Activated effector memory CD4-positive, alpha-beta T cell treated with anti-CD3 and anti-CD28 coated beads, Interleukin-2, amount 50 U/mL, for 16 hours (primary cell): Measurements from ENCODE around the gene FGD5.

Experiments
- DNase-seq: peaks from one replicate; pipeline ENCODE4 v3.0.0-alpha.2; 2020

The FGD5 gene

GRCh38 chr3:14907043-14907966 lies 88.5 kb downstream of the FGD5 start:
- peak; percentile 43 for DNase-seq

GRCh38 chr3:14909250-14909649 lies 90.5 kb downstream of the FGD5 start:
- no peak for DNase-seq

GRCh38 chr3:14911651-14912050 lies 92.9 kb downstream of the FGD5 start:
- DNase-seq, result peak; percentile 37

GRCh38 chr3:14913071-14913925 lies 94.5 kb downstream of the FGD5 start:
- peak; percentile 51 for DNase-seq

GRCh38 chr3:14913926-14914778 lies 95.4 kb downstream of the FGD5 start:
- DNase-seq, result peak; percentile 42

- DNase-seq, result peak; percentile 42
Measured at GRCh38 chr3:14914779-14915117, 96.0 kb downstream of the FGD5 start.

GRCh38 chr3:14915636-14916222 lies 97.0 kb downstream of the FGD5 start:
- peak; percentile 66 for DNase-seq

- peak; percentile 54 for DNase-seq
Measured at GRCh38 chr3:14918356-14918860, 99.6 kb downstream of the FGD5 start.

- DNase-seq, result peak; percentile 59
Measured at GRCh38 chr3:14920536-14920935, 101.8 kb downstream of the FGD5 start.

GRCh38 chr3:14921034-14921616 lies 102.4 kb downstream of the FGD5 start:
- peak; percentile 92 for DNase-seq

- DNase-seq, result peak; percentile 57
Measured at GRCh38 chr3:14921811-14922705, 103.3 kb downstream of the FGD5 start.

- peak; percentile 57 for DNase-seq
Measured at GRCh38 chr3:14922863-14923262, 104.1 kb downstream of the FGD5 start.

- DNase-seq, result peak; percentile 49
Measured at GRCh38 chr3:14923476-14923875, 104.7 kb downstream of the FGD5 start.

- peak; percentile 57 for DNase-seq
Measured at GRCh38 chr3:14925729-14926591, 107.2 kb downstream of the FGD5 start.

GRCh38 chr3:14926592-14926991 lies 107.8 kb downstream of the FGD5 start:
- DNase-seq, result peak; percentile 34

- no peak for DNase-seq
Measured at GRCh38 chr3:14927308-14927707, 108.5 kb downstream of the FGD5 start.

- DNase-seq, result no peak
Measured at GRCh38 chr3:14929310-14930074, 110.7 kb downstream of the FGD5 start.

- no peak for DNase-seq
Measured at GRCh38 chr3:14933820-14934425, 115.2 kb downstream of the FGD5 start.
